RKO (cell line): ENCODE measurements around the gene VPS54.
"Not testable (repeated sequence)": the region's sequence is repeated elsewhere in the genome, so short reads cannot be mapped to it uniquely, and the experiment has no call there.

Source experiments
- DNase-seq: peaks from one replicate; pipeline ENCODE4 v3.0.0-alpha.2; 2016; ENCODE audit warnings: low spot score

The VPS54 gene

GRCh38 chr2:63872571-63873328, 146.5 kb downstream of the VPS54 start:
- no peak for DNase-seq

DNA sequence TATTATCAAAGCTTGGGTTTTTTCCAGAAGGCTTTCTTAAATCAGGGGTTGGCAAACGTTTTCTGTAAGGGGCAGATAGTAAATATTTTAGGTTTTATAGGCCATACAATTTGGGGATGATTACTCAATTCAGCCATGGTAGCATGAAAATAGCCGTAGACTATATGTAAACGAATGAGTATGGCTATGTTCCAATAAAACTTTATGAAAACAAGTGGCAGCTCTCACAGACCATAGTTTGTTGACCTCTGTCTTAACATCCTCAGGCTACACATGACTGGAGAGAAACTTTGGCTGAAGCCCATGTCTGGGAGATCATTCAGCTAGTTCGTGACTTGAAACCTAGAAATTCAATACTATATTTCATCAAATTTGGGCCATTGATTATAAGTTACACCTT, 147.4 kb downstream of the VPS54 start:
- DNase-seq, result no peak

DNA sequence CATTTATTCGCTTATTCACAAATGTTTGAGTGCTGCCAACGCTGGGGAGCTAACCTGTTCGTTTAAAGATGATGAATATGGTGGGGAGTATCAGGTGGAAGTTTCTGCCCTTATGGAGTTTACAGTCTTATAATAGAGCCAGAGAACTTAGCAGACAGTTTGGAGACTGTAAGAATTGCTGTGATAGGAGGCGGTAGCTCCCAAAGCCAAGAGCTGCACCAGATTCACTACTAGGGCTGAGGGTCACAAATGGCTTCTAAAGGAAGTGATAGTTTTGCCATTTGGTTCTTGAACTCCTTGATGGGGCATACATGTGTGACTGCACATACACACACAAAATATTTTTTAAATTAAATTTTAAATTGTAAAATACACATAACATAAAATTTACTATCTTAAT, 148.5 kb downstream of the VPS54 start:
- no peak for DNase-seq

- DNase-seq, result no peak
These were observed 153.1 kb downstream of the VPS54 start for GRCh38 chr2:63866009-63866709.

GRCh38 chr2:63865159-63865799, 153.9 kb downstream of the VPS54 start:
- no peak for DNase-seq

DNA sequence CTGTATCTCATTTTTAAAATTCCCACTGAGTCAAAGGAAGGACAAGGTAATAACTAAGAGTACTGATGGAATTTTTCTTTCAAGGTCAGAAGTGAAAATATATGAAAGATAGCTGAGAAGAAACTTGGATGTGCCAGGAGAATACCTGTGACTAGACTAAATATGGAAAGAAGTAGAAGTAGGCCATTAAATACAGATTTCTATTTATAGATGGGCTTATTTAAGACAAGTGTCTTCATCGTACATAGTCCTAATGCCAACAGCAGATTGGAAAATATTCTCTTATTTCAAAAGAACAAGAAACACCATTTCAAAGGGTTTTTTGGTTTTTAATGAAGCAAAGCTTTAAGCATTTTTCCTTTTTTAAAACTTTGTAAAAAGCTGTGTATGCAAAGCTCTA, 155.5 kb downstream of the VPS54 start:
- no peak for DNase-seq

DNA sequence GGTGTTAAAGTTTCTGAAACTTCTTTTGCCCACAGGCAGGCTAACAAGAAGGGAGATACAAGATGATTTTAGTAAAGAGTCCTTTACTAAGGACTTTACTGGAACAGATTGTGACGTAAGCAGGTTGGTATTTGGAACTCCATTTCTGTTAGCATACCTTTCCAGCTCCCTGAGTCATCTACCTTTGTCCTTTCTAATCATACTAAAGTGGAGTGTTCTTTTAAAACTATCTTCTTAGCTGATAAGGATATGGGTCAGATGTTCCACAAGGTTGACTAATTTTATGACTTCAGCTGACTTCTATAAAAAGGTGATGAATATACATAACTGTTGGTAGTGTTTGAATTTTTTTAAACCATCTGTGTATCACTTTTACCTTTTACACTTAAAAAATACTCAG, 156.4 kb downstream of the VPS54 start:
- no peak for DNase-seq

DNA sequence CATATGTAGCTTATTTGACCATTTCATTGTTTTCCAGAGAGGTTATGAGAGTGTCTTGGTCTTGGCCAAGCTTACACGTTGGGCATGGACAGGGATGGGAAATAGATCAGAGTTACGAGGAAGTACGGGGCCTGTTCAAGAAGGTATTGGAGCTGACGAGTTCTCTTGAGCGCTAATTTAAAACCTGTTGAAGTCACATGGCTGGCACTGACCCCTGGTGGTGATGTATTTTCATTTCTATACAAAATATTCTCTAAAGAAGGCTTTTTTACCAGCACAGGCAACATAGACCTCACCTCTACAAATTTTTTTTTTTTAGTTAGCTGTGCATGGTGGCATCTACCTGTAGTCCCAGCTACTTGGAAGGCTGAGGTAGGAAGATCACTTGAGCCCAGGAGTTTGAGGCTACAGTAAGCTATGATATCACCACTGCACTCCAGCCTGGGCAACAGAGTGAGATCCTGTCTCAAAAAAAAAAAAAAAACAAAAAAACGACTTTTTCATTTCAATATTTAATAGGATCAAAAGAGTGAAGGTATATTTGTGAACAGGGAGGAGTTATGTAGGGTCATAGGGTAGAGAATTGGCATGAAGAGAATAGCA, 157.9 kb downstream of the VPS54 start:
- peak; percentile 53 for DNase-seq

GRCh38 chr2:63858291-63858690, 160.9 kb downstream of the VPS54 start:
- no peak for DNase-seq

DNA sequence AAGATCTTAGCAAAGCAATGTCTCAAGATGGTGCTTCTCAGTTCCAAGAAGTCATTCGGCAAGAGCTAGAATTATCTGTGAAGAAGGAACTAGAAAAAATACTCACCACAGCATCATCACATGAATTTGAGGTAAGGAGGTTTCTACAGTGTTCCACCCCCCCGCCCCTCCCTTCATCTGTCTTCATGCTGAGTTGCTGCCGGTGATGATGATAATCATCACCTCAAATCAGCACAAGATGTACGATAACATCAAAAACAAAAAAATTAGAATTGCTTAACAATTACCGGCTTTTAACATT, 163.0 kb downstream of the VPS54 start:
- DNase-seq, result no peak

GRCh38 chr2:63855418-63856302, 163.6 kb downstream of the VPS54 start:
- DNase-seq, result no peak

DNA sequence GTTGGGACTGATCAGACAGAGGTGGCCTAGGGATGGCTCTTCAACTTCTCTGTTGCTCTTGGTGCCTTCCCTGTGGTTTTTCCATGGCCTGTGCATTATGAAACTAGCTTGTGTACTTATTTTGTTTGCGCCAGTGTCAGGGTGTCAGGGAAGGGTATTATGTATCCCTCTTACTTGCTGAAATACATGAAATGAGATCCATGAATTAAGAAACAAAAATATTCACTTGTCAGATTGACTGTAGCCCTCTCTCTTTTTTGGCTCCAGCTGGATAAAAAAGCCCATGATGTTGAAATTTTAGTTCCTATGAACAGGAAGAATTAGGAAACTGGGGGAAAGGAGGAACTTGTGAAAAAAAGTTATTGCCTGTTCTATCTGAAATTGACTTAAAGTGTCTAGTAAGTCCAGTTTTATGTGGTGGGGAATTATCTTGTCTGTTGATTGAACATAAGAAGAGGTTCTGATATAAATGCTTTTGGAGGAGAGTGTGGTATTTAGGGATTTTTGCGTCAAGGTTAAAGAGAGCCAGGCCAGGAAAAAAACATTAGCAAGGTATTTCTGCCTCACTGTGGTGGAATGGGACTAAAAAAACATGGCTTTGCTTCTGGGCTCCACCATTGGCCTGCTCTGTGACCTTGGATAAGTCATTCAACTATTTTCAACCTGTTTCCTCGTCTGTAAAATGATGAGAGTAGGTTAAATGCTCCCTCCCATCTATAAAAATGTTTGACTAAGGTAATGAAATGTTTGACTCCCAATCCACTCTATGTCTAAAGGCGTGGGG, 165.5 kb downstream of the VPS54 start:
- DNase-seq, result no peak

- DNase-seq, result no peak
These were observed 167.4 kb downstream of the VPS54 start for GRCh38 chr2:63851691-63852311.

GRCh38 chr2:63850649-63851048, 168.6 kb downstream of the VPS54 start:
- DNase-seq, result no peak

GRCh38 chr2:63850204-63850571, 169.0 kb downstream of the VPS54 start:
- no peak for DNase-seq

- DNase-seq, result no peak
These were observed 169.6 kb downstream of the VPS54 start for GRCh38 chr2:63849381-63850203.

- not testable (repeated sequence) for DNase-seq
These were observed 171.7 kb downstream of the VPS54 start for GRCh38 chr2:63847571-63847970.

DNA sequence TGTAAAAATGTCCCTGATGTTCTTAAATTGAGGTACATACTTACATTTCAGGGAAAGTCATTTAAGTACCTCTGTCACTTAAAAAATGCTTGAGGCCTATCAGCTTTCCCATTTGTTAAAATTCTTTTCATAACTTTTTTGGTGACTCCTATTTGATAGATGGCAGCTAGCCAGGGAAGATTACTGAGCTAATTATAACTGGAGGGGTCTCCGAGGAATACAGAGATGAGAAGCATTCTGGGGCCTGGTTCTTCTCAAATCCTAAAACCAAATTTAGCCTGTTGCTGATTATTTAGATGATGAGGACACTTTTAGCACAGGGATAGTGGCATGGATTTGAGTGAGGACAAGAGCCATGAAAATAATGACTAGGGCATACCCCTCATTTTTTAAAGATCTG, 172.7 kb downstream of the VPS54 start:
- no peak for DNase-seq

- DNase-seq, result no peak
These were observed 173.4 kb downstream of the VPS54 start for GRCh38 chr2:63845866-63846265.

DNA sequence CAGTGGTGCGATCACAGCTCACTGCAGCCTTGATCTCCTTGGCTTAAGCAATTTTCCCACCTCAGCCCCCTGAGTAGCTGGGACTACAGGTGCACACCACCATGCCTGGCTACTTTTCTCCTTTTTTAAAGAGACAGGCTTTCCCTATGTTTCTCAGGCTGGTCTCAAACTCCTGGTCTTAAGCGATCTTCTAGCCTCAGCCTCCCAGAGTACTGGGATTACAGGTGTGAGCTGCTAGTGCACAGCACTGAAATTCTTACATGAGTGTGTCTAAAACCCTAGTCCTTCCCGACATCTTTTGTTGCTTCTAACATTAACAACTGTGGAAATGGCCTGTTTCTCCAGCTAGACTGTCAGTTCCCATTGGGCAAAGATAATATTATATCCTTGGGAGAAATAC, 174.6 kb downstream of the VPS54 start:
- DNase-seq, result no peak
